NCI-H2227 treated with DMSO at 0.1 percent for 48 hours (cell line): ENCODE results near the gene TXNDC5.
A peak's percentile ranks its signal among the peaks of the same experiment; 100 is the strongest.
"Not testable (repeated sequence)": the region's sequence is repeated elsewhere in the genome, so short reads cannot be mapped to it uniquely, and the experiment has no call there.

Experiments used
- DNase-seq: peaks from one replicate; lab custom pipeline; 2025; lab: John Stamatoyannopoulos, UW

TXNDC5 gene

GRCh38 chr6:7894262-7895124, 16.1 kb downstream of the TXNDC5 start:
- no peak for DNase-seq

- no peak for DNase-seq
Observed at GRCh38 chr6:7893342-7893741, 17.2 kb downstream of the TXNDC5 start.

GRCh38 chr6:7892367-7892766, 18.2 kb downstream of the TXNDC5 start:
- DNase-seq = not testable (repeated sequence)

- DNase-seq = no peak
Observed at GRCh38 chr6:7891078-7891872, 19.3 kb downstream of the TXNDC5 start.

- DNase-seq = no peak
Observed at GRCh38 chr6:7888587-7889357, 21.8 kb downstream of the TXNDC5 start.

- peak; percentile 3 for DNase-seq
Observed at GRCh38 chr6:7887278-7887991, 23.2 kb downstream of the TXNDC5 start.

GRCh38 chr6:7886132-7886531, 24.5 kb downstream of the TXNDC5 start:
- no peak for DNase-seq

GRCh38 chr6:7883381-7883780, 27.2 kb downstream of the TXNDC5 start:
- DNase-seq = no peak

GRCh38 chr6:7882505-7883257, 27.9 kb downstream of the TXNDC5 start:
- no peak for DNase-seq

GRCh38 chr6:7881765-7882500, 28.7 kb downstream of the TXNDC5 start:
- DNase-seq = no peak

- DNase-seq = no peak
Observed at GRCh38 chr6:7880718-7881107, 29.9 kb downstream of the TXNDC5 start.

GRCh38 chr6:7879980-7880717, 30.4 kb downstream of the TXNDC5 start:
- DNase-seq = no peak

- no peak for DNase-seq
Observed at GRCh38 chr6:7879579-7879978, 31.0 kb downstream of the TXNDC5 start.

- no peak for DNase-seq
Observed at GRCh38 chr6:7879043-7879442, 31.5 kb downstream of the TXNDC5 start.

- DNase-seq = no peak
Observed at GRCh38 chr6:7878401-7878964, 32.1 kb downstream of the TXNDC5 start.

GRCh38 chr6:7868926-7869325, 41.7 kb downstream of the TXNDC5 start:
- DNase-seq = no peak

GRCh38 chr6:7866526-7866925, 44.1 kb downstream of the TXNDC5 start:
- DNase-seq = no peak

GRCh38 chr6:7865781-7866180, 44.8 kb downstream of the TXNDC5 start:
- DNase-seq = no peak

- no peak for DNase-seq
Observed at GRCh38 chr6:7859591-7859990, 51.0 kb downstream of the TXNDC5 start.
